HG03097 (cell line): ENCODE results near the gene SMAD3.

Experiments used
- ATAC-seq: cut with Tn5 transposase; IDR thresholded peaks from one replicate; pipeline ENCODE4 v1.9.1; 2021; ENCODE audit not compliant: unreplicated experiment, low FRiP score

Gene SMAD3

GRCh38 chr15:67175643-67176071 is 110.3 kb downstream of the SMAD3 start:
- no peak for ATAC-seq

- no peak for ATAC-seq
These were observed 111.0 kb downstream of the SMAD3 start for GRCh38 chr15:67176195-67176971.

- no peak for ATAC-seq
These were observed 112.3 kb downstream of the SMAD3 start for GRCh38 chr15:67177752-67178151.

- ATAC-seq = no peak
These were observed 113.3 kb downstream of the SMAD3 start for GRCh38 chr15:67178569-67179210.

- ATAC-seq = no peak
These were observed 114.1 kb downstream of the SMAD3 start for GRCh38 chr15:67179411-67179995.

GRCh38 chr15:67180035-67180434 is 114.6 kb downstream of the SMAD3 start:
- no peak for ATAC-seq

- no peak for ATAC-seq
These were observed 115.3 kb downstream of the SMAD3 start for GRCh38 chr15:67180514-67181191.

GRCh38 chr15:67181221-67181639 is 115.8 kb downstream of the SMAD3 start:
- ATAC-seq = no peak

GRCh38 chr15:67183443-67184169 is 118.2 kb downstream of the SMAD3 start:
- ATAC-seq = no peak

- no peak for ATAC-seq
These were observed 119.0 kb downstream of the SMAD3 start for GRCh38 chr15:67184208-67184925.

GRCh38 chr15:67185051-67185450 is 119.6 kb downstream of the SMAD3 start:
- ATAC-seq = no peak

- ATAC-seq = no peak
These were observed 120.3 kb downstream of the SMAD3 start for GRCh38 chr15:67185621-67186225.

GRCh38 chr15:67186226-67186649 is 120.8 kb downstream of the SMAD3 start:
- no peak for ATAC-seq

GRCh38 chr15:67186688-67187087 is 121.3 kb downstream of the SMAD3 start:
- ATAC-seq = no peak

- no peak for ATAC-seq
These were observed 122.0 kb downstream of the SMAD3 start for GRCh38 chr15:67187351-67187854.

GRCh38 chr15:67188551-67189218 is 123.3 kb downstream of the SMAD3 start:
- ATAC-seq = no peak

- no peak for ATAC-seq
These were observed 124.1 kb downstream of the SMAD3 start for GRCh38 chr15:67189326-67190051.

GRCh38 chr15:67190326-67190725 is 124.9 kb downstream of the SMAD3 start:
- ATAC-seq = no peak
